Left ventricle myocardium inferior (tissue), 1 donor: ENCODE data around the gene FAU. TPM values are rescaled to one million over a fixed set of nuclear protein-coding genes. Genes with fewer than 3 reads are reported as not detected.

Experiments used
- DNase-seq: peaks from one replicate; pipeline ENCODE4 v3.0.0-alpha.2; 2020
- H3K27ac ChIP-seq: fragments of 200-600 bp; replicated peaks from 2 replicates; pipeline ENCODE4 v1.8.0; 2021
- H3K27me3 ChIP-seq: fragments of 200-600 bp; 2 replicates; pipeline ENCODE4 v1.8.0; 2021; ENCODE audit warnings: low read depth
- H3K36me3 ChIP-seq: fragments of 200-600 bp; 2 replicates; pipeline ENCODE4 v1.8.0; 2021
- H3K4me1 ChIP-seq: fragments of 200-600 bp; 2 replicates; pipeline ENCODE4 v1.8.0; 2021
- H3K4me3 ChIP-seq: fragments of 200-600 bp; 2 replicates; pipeline ENCODE4 v1.8.0; 2021; ENCODE audit warnings: mild to moderate bottlenecking, moderate library complexity
- H3K9me3 ChIP-seq: fragments of 200-600 bp; replicated peaks from 2 replicates; pipeline ENCODE4 v1.8.0; 2021
- CTCF ChIP-seq: fragments of 200-600 bp; IDR thresholded peaks from 2 replicates; pipeline ENCODE4 v1.8.0; 2021; ENCODE audit warnings: antibody characterized with exemption, mild to moderate bottlenecking, borderline replicate concordance
- intact Hi-C: fragments of 100-400 bp; cut with micrococcal nuclease; formaldehyde crosslinking; loops from one replicate; pipeline ENCODE4 v1.11.0; 2022
- total RNA-seq: library from RNA; stranded (reverse); fragmentation: NEBNext Ultra II Directional; extraction: Animal tissue kit (Norgen Biotek cat#: 25700); gene quantifications from one replicate; pipeline ENCODE4 v1.2.1, GENCODE V29; 2021
- donor health status: DM: no; HTN: yes; CAD: no; lungs with severe emphysema.

FAU gene
- total RNA-seq, 1 donor from 2014 or later = 629 TPM

GRCh38 chr11:65114538-65115171, 7.3 kb downstream of the FAU start:
- Histone ChIP-seq H3K27me3 (no peaks in the 10 kb centered on the region), H3K9me3 (no peaks in the 10 kb centered on the region), H3K36me3 (peaks cover 34% of the 10 kb centered on the region), H3K4me3 (no peak overlapping the region), H3K27ac (peak overlapping the region; percentile 84), H3K4me1 (peaks cover 79% of the 10 kb centered on the region)
- intact Hi-C loops = no loop called here
- DNase-seq = no peak
- no peak for TF ChIP-seq CTCF

GRCh38 chr11:65113839-65114238, 8.1 kb downstream of the FAU start:
- H3K4me1 ChIP-seq = peaks cover 77% of the 10 kb centered on the region
- peak overlapping the region; percentile 84 for H3K27ac ChIP-seq
- intact Hi-C loops = no loop called here
- H3K36me3 ChIP-seq = peaks cover 34% of the 10 kb centered on the region
- H3K9me3 ChIP-seq = no peaks in the 10 kb centered on the region
- no peaks in the 10 kb centered on the region for H3K27me3 ChIP-seq
- TF ChIP-seq CTCF = no peak
- no peak for DNase-seq
- H3K4me3 ChIP-seq = peak overlapping the region; percentile 77

GRCh38 chr11:65113361-65113756, 8.6 kb downstream of the FAU start:
- intact Hi-C loops = no loop called here
- Histone ChIP-seq H3K9me3 (no peaks in the 10 kb centered on the region), H3K4me3 (peak overlapping the region; percentile 77), H3K4me1 (peaks cover 77% of the 10 kb centered on the region), H3K27me3 (no peaks in the 10 kb centered on the region), H3K36me3 (peaks cover 34% of the 10 kb centered on the region), H3K27ac (peak overlapping the region; percentile 84)
- no peak for DNase-seq
- no peak for TF ChIP-seq CTCF

GRCh38 chr11:65112546-65113360, 9.2 kb downstream of the FAU start:
- peak overlapping the region; percentile 84 for H3K27ac ChIP-seq
- TF ChIP-seq CTCF = peak; percentile 92
- H3K27me3 ChIP-seq = no peaks in the 10 kb centered on the region
- peaks cover 36% of the 10 kb centered on the region for H3K36me3 ChIP-seq
- H3K4me1 ChIP-seq = peaks cover 72% of the 10 kb centered on the region
- H3K4me3 ChIP-seq = peak overlapping the region; percentile 77
- no peaks in the 10 kb centered on the region for H3K9me3 ChIP-seq
- peak; percentile 52 for DNase-seq
- intact Hi-C loops = no loop called here

GRCh38 chr11:65111744-65112545, 10.0 kb downstream of the FAU start, which contains the start of gene TM7SF2:
TSS of gene TM7SF2 (plus strand) at chr11:65111872. CDS start at chr11:65112016, 144 bp downstream.
- TF ChIP-seq CTCF = no peak
- DNase-seq = peak; percentile 97
- peak within 1 kb of the TSS; percentile 77 for H3K4me3 ChIP-seq
- H3K27ac ChIP-seq = peak within 1 kb of the TSS; percentile 84
- H3K27me3 ChIP-seq = no peaks in the 10 kb centered on the region
- H3K36me3 ChIP-seq = peaks cover 39% of the 10 kb centered on the region
- peaks cover 66% of the 10 kb centered on the region for H3K4me1 ChIP-seq
- intact Hi-C loops = no loop called here
- H3K9me3 ChIP-seq = no peaks in the 10 kb centered on the region
